Smooth muscle cell (in vitro differentiated cells): ENCODE results near the gene TAS2R1. TPM values are rescaled to one million over a fixed set of nuclear protein-coding genes. Genes with fewer than 3 reads are reported as not detected.

Experiments used
- DNase-seq: peaks from one replicate; lab custom pipeline; 2025; ENCODE audit not compliant: unreplicated experiment; lab: John Stamatoyannopoulos, UW
- H2AFZ ChIP-seq: fragments of 200-600 bp; sonication (generic); 2 replicates; pipeline ENCODE4 v1.6.0; 2016; ENCODE audit warnings: antibody characterized with exemption, low read depth, mild to moderate bottlenecking
- H3F3A ChIP-seq: fragments of 200-600 bp; sonication (generic); 2 replicates; pipeline ENCODE4 v1.6.0; 2017; ENCODE audit warnings: antibody characterized with exemption, low read depth
- H3K27ac ChIP-seq: fragments of 200-600 bp; sonication (generic); 2 replicates; pipeline ENCODE4 v1.5.1; 2016; ENCODE audit warnings: low read depth, mild to moderate bottlenecking
- H3K27me3 ChIP-seq: fragments of 200-600 bp; sonication (generic); 2 replicates; pipeline ENCODE4 v1.6.1; 2016; ENCODE audit warnings: low read depth, mild to moderate bottlenecking
- H3K36me3 ChIP-seq: fragments of 200-600 bp; sonication (generic); 2 replicates; pipeline ENCODE4 v1.5.1; 2016; ENCODE audit warnings: low read depth
- H3K4me1 ChIP-seq: fragments of 200-600 bp; sonication (generic); 2 replicates; pipeline ENCODE4 v1.5.1; 2016; ENCODE audit warnings: low read depth
- H3K4me2 ChIP-seq: fragments of 200-600 bp; sonication (generic); 2 replicates; pipeline ENCODE4 v1.6.0; 2016; ENCODE audit warnings: mild to moderate bottlenecking
- H3K4me3 ChIP-seq: fragments of 200-600 bp; sonication (generic); 2 replicates; pipeline ENCODE4 v1.5.1; 2016; ENCODE audit warnings: mild to moderate bottlenecking
- H3K79me2 ChIP-seq: fragments of 200-600 bp; sonication (generic); 2 replicates; pipeline ENCODE4 v1.6.0; 2016; ENCODE audit warnings: low read depth, mild to moderate bottlenecking
- H3K9ac ChIP-seq: fragments of 200-600 bp; sonication (generic); 2 replicates; pipeline ENCODE4 v1.6.0; 2016; ENCODE audit warnings: low read depth
- H3K9me3 ChIP-seq: fragments of 200-600 bp; sonication (generic); replicated peaks from 2 replicates; pipeline ENCODE4 v1.5.1; 2016; ENCODE audit warnings: low read depth
- H4K20me1 ChIP-seq: fragments of 200-600 bp; sonication (generic); 2 replicates; pipeline ENCODE4 v1.6.0; 2016; ENCODE audit warnings: low read depth
- CTCF ChIP-seq: fragments of 200-600 bp; sonication (generic); IDR thresholded peaks from 2 replicates; pipeline ENCODE4 v1.5.1; 2017; ENCODE audit warnings: borderline replicate concordance, mild to moderate bottlenecking, antibody characterized with exemption; ENCODE audit not compliant: insufficient read depth, poor library complexity, severe bottlenecking
- WGBS: methylation state at CpG from one replicate; pipeline ENCODE4 v1.1.7; 2016; ENCODE audit warnings: low lambda C conversion rate; 5-methylcytosine and 5-hydroxymethylcytosine counted together
- polyA plus RNA-seq: library from polyadenylated mRNA; unstranded; fragments of >200 nt; fragmentation: Nextera tagmentation; extraction: Ambion mirVana; gene quantifications from 2 replicates; pipeline ENCODE4 v1.2.1, GENCODE V29; 2016
- total RNA-seq: library from RNA; depleted of rRNA; stranded (reverse); fragments of >200 nt; gene quantifications from 2 replicates; pipeline ENCODE4 v1.2.3, GENCODE V29; 2014

Gene TAS2R1
- total and polyA plus RNA-seq, 2 experiments from 2014 or later = 0.53 TPM; not detected in 1

- Histone ChIP-seq H3K36me3 (no peaks in the 10 kb centered on the region), H3F3A (no peaks in the 10 kb centered on the region), H3K27me3 (no peaks in the 10 kb centered on the region), H4K20me1 (no peaks in the 10 kb centered on the region), H3K79me2 (no peaks in the 10 kb centered on the region), H3K9ac (no peak overlapping the region), H3K4me1 (no peaks in the 10 kb centered on the region), H2AFZ (no peak overlapping the region), H3K27ac (no peak overlapping the region), H3K9me3 (no peaks in the 10 kb centered on the region), H3K4me3 (no peak overlapping the region), H3K4me2 (no peak overlapping the region)
- DNase-seq = no peak
- WGBS = 84% methylated on average over 2 of the region's 2 CpGs
- TF ChIP-seq CTCF = no peak
Observed at GRCh38 chr5:9610969-9611368, 19.2 kb downstream of the TAS2R1 start.

- WGBS = 100% methylated on average over 1 of the region's 1 CpG
- Histone ChIP-seq H4K20me1 (no peaks in the 10 kb centered on the region), H3K4me1 (no peaks in the 10 kb centered on the region), H3K9me3 (no peaks in the 10 kb centered on the region), H3K4me3 (no peak overlapping the region), H2AFZ (no peak overlapping the region), H3K4me2 (no peak overlapping the region), H3K36me3 (no peaks in the 10 kb centered on the region), H3K27me3 (no peaks in the 10 kb centered on the region), H3K9ac (no peak overlapping the region), H3K79me2 (no peaks in the 10 kb centered on the region), H3F3A (no peaks in the 10 kb centered on the region), H3K27ac (no peak overlapping the region)
- no peak for TF ChIP-seq CTCF
- DNase-seq = no peak
Observed at GRCh38 chr5:9610364-9610763, 19.8 kb downstream of the TAS2R1 start.

- Histone ChIP-seq H3K27ac (no peak overlapping the region), H3F3A (no peaks in the 10 kb centered on the region), H3K36me3 (no peaks in the 10 kb centered on the region), H3K79me2 (no peaks in the 10 kb centered on the region), H3K4me2 (no peak overlapping the region), H3K27me3 (no peaks in the 10 kb centered on the region), H3K4me1 (no peaks in the 10 kb centered on the region), H3K4me3 (no peak overlapping the region), H3K9ac (no peak overlapping the region), H3K9me3 (no peaks in the 10 kb centered on the region), H4K20me1 (no peaks in the 10 kb centered on the region), H2AFZ (no peak overlapping the region)
- no peak for TF ChIP-seq CTCF
- no peak for DNase-seq
- WGBS = 92% methylated on average over 2 of the region's 2 CpGs
Observed at GRCh38 chr5:9608093-9608492, 22.1 kb downstream of the TAS2R1 start.

GRCh38 chr5:9605041-9605838, 24.9 kb downstream of the TAS2R1 start:
- Histone ChIP-seq H3K4me2 (no peak overlapping the region), H3F3A (no peaks in the 10 kb centered on the region), H3K4me3 (no peak overlapping the region), H3K79me2 (no peaks in the 10 kb centered on the region), H2AFZ (no peak overlapping the region), H3K27me3 (no peaks in the 10 kb centered on the region), H3K4me1 (no peaks in the 10 kb centered on the region), H3K9me3 (no peaks in the 10 kb centered on the region), H3K27ac (no peak overlapping the region), H4K20me1 (no peaks in the 10 kb centered on the region), H3K9ac (no peak overlapping the region), H3K36me3 (no peaks in the 10 kb centered on the region)
- 95% methylated on average over 6 of the region's 6 CpGs for WGBS
- TF ChIP-seq CTCF = no peak
- no peak for DNase-seq
